GM12873 (cell line): ENCODE results near the gene KCNQ4.

ENCODE experiments used
- TF ChIP-seq, protein P1 (sequence below): IDR thresholded peaks from 2 replicates; pipeline ENCODE4 v1.5.1; 2012; ENCODE audit warnings: low read depth, mild to moderate bottlenecking, moderate library complexity, low read length, control low read depth; ENCODE audit not compliant: insufficient read depth; ENCODE audit errors: missing control alignments

KCNQ4 gene

DNA sequence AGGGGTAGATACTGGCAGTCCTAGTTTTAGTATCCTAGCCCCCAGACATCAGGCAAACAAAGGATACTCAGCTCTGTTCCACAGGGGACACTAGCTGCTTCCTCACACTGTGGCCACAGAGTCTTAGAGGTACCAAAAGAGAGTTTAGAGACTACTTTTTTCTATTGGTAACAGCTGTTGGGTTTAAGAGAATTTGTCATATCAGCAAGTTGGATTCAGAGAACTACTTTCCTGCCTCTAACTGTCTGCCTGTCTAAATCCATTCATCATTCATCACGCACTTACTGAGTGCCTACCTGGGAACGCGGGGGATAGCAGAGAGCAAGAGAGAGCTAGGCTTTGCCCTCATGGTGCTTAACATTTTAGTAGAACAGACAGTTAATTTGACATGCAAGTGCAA, 27.1 kb upstream of the KCNQ4 start:
- TF ChIP-seq, protein P1, sequence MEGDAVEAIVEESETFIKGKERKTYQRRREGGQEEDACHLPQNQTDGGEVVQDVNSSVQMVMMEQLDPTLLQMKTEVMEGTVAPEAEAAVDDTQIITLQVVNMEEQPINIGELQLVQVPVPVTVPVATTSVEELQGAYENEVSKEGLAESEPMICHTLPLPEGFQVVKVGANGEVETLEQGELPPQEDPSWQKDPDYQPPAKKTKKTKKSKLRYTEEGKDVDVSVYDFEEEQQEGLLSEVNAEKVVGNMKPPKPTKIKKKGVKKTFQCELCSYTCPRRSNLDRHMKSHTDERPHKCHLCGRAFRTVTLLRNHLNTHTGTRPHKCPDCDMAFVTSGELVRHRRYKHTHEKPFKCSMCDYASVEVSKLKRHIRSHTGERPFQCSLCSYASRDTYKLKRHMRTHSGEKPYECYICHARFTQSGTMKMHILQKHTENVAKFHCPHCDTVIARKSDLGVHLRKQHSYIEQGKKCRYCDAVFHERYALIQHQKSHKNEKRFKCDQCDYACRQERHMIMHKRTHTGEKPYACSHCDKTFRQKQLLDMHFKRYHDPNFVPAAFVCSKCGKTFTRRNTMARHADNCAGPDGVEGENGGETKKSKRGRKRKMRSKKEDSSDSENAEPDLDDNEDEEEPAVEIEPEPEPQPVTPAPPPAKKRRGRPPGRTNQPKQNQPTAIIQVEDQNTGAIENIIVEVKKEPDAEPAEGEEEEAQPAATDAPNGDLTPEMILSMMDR = no peak

DNA sequence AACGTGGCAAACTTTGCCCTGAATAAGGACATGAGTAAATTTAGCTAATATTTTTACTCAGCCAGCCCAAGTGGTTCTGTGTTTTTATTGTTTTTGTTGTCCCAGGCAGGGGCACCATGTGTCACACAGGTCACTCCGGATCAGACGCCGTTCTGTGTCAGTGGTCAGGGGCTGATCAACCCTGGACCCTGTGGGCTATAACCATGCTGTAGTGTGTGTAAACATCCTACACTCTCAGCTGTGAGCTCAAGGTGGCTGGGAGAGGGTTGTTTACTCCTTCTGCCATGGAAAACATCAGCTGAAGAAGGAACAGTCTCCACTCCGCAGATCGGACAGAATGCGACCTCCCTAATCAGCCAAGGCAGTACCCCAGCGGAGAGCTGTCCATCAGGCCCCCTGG, 26.5 kb upstream of the KCNQ4 start:
- TF ChIP-seq, protein P1 = no peak

DNA sequence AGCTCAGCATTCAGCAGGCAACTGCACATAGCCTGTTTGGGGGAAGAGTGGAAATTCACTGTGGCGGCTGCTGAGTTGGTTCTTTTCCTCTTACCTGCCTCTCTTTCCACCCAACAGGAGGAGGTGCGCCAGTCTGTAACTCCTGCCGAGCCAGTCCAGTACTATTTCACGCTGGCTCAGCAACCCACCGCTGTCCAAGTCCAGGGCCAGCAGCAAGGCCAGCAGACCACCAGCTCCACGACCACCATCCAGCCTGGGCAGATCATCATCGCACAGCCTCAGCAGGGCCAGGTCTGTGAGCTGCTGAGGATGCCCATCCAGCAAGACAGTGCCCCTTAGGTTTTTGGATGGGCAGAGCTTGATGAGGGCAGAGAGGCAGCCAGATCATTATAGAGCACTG, 25.6 kb upstream of the KCNQ4 start:
- TF ChIP-seq, protein P1 = no peak

DNA sequence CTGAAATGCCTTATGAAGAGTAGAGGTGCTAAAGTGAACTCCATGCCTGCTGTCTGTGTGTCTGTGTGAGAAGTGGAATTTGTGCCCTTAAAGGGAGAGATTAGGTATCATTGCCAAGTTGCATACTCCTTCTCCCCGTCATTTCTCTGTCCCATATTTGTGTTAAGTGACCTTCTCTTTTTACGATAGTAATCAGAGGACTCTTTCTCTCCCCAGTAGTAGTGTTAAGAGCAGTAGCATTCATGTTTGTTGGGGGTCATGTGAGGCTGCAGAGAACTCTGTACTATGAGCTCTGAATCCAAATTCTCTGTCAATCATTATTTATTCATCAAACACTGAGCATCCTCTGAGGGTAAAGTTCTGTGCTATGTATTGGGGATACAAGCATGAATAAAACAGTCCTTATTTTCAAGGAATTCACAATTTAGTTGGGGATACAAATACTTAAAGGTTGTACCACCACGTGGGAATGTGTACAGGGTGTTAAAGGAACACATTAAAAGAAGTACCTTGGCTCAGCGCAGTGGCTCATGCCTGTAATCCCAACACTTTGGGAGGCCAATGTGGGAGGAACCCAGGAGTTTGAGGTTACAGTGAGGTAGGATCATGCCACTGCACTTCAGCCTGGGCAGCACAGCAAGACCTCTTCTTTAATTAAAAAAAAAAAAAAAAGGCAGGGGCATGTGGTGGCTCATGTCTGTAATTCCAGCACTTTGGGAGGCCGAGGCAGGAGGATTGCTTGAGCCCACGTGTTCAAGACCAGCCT, 24.8 kb upstream of the KCNQ4 start:
- TF ChIP-seq, protein P1 = no peak

DNA sequence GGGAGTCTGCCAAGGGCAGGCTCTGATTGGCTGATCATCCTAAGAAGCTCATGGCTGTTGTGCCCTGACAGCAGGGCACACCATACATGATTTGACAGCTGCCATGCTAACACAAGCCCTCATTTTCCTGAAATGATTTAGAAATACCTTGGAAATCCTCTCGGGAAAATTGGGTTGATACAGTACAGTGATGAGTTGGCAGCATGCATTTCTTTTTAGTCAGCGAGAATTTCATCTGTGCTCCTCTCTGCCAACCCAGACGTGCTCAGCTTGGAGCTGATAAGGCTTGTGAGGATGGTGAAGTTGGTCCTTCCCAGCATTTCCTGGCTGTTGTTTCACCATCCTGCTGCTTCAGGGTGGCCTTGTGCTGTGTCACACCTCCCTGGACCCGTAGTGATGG, 22.6 kb upstream of the KCNQ4 start:
- TF ChIP-seq, protein P1 = no peak

DNA sequence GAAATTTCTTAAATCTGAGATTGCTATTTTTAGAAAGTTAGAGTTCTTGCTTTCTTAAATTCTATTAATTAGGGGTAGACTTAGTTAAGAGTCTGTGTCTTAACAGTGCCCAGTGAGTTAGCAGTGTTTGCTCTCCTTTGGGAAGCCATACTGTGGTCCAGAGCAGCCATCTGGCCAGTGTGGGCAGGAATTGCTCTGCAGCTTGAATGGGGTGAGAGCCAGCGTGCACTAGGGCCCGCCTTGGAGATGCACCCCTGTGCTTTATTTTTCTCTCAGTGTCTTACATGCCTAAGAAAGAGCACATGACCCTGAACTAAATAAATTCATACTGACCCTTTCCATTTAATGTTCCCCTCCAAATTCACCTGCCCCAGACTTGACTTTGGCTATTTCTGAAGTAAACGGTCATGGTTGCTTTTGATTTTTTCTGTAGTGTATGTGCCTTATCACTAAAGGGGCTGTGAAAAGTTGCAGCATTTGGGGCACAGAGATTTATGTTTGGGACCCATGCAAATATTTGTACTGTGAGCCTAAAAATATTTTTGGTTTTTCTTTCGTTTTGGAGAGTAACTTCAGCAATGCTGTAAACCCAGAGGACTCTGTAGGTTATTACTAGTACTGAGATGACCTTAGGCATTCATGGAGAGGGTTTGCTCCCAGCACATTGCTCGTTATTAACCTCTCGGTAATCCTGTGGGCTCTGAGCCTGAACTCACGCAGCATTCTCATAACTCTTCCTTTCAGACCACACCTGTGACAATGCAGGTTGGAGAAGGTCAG, 21.3 kb upstream of the KCNQ4 start:
- TF ChIP-seq, protein P1 = no peak

DNA sequence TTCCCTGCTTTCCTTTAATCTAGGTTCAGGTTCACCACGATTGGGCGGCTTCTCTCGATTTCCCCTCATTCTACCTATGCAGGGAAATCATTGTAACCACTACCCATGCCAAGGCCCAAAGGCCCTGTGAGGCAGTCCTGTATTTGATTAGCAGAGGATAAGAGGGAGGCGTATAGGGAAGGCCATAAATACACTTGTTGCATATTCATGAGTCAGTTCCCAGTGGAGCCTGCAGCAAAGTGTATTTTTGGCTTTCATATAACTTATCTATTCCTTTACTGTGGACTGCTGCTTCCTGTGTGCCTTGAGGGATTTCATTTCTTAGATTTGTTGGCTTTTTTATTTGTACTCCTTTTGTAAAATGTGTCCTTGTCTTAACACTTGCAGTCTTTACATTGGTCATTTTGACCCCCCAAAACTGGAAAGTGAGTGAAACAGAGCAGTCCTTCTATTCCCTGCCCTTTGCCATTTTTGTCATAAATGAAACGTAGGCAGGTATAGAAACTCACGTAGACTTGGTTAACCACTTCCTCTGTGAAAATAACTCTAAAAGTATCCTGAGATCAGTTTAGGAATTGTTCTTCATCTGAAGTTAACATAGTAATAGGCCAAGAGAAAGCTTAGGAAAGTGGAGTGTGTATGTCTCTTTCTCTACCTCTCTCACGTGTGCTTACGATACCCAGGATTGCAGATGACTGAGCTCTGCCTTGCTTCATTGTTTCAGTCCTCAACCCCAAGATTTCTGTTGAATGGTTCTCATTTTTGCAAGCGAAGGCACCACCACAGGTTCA, 19.6 kb upstream of the KCNQ4 start:
- TF ChIP-seq, protein P1 = no peak
